ENCODE measurements around the gene CLHC1.
"Not testable (repeated sequence)": the region's sequence is repeated elsewhere in the genome, so short reads cannot be mapped to it uniquely, and the experiment has no call there.

Gene CLHC1

DNA sequence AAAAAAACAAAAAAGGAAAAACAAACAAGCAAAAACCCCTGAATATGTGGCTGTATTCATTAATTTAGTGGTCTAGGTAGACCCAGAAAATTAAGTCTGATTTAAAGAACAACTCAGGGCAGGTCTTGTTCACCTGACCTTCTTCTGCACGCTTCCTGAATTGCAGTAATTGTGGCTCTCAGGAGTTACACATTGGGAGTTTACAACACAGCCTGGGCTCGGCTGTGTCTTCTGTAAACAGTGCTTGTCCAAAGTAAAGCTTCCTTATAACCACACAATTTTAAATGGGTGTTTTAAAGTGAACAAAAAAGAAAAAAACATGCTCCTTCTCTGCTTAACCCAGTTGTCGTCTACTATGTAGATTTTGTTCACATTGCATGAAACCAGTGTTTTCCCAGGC, 45.2 kb upstream of the CLHC1 start:
- no CpG with 5 or more reads among the region's 3 CpGs for WGBS (ENCODE audit: extremely low coverage, insufficient coverage, insufficient read length)
- Histone ChIP-seq H3K9ac (ENCODE audit: low read length) (no peak overlapping the region), H3K4me3 (ENCODE audit: low read depth, low read length) (no peak overlapping the region), H3K27ac (ENCODE audit: low read depth, low read length) (no peak overlapping the region), H2BK120ac (ENCODE audit: insufficient read depth, low read length, poor library complexity) (no peak overlapping the region), H3K27me3 (ENCODE audit: insufficient read depth, low read length) (no peaks in the 10 kb centered on the region), H3K4me2 (ENCODE audit: low read length) (no peak overlapping the region), H2AK5ac (ENCODE audit: low read length) (no peak overlapping the region), H2BK12ac (ENCODE audit: low read length) (no peak overlapping the region), H3K4me1 (ENCODE audit: control insufficient read depth in 1 of 2, insufficient read depth in 2 of 2, low read length in 2 of 2) (peaks cover 0 to 4% of the 10 kb centered on the region in 2 experiments), H3K36me3 (ENCODE audit: control insufficient read depth in 1 of 2, insufficient read depth in 2 of 2, low read length in 2 of 2) (no peaks in the 10 kb centered on the region), H4K8ac (ENCODE audit: low read depth, low read length) (no peak overlapping the region), H3K79me2 (ENCODE audit: control insufficient read depth, insufficient read depth, low read length, poor library complexity) (no peaks in the 10 kb centered on the region), H3K18ac (ENCODE audit: low read length) (no peak overlapping the region), H3K14ac (ENCODE audit: low read length) (no peak overlapping the region), H3K79me1 (ENCODE audit: low read length) (peaks cover 8% of the 10 kb centered on the region), H4K91ac (ENCODE audit: low read depth, low read length) (no peak overlapping the region), H2AFZ (ENCODE audit: insufficient read depth, low read length, poor library complexity) (no peak overlapping the region), H4K12ac (ENCODE audit: low read depth, low read length) (no peak overlapping the region), H3K9me3 (ENCODE audit: insufficient read depth, low read depth, low read length) (no peaks in the 10 kb centered on the region), H3K4ac (ENCODE audit: low read depth, low read length) (no peak overlapping the region), H2BK5ac (ENCODE audit: low read depth, low read length, poor library complexity) (no peak overlapping the region), H3K23ac (ENCODE audit: low read length) (no peak overlapping the region)
- no peak for DNase-seq

DNA sequence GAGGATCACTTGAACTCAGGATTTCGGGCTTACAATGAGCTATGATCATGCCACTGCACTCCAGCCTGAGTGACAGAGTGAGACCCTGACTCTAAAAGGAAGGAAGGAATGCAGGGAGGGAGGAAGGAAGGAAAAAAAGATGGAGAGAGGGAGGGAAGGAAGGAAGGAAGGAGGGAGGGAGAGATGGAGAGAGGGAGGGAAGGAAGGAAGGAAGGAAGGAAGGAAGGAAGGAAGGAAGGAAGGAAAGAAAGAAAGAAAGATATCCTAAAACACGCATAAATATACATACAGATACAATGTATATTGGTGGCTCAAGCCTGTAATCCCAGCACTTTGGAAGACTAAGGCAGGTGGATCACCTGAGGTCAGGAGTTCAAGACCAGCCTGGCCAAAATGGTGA, 42.3 kb upstream of the CLHC1 start:
- not testable (repeated sequence) for H3K9me3 ChIP-seq (ENCODE audit: insufficient read depth, low read depth, low read length); H2AK5ac ChIP-seq (ENCODE audit: low read length); H3K79me2 ChIP-seq (ENCODE audit: control insufficient read depth, insufficient read depth, low read length, poor library complexity); H4K12ac ChIP-seq (ENCODE audit: low read depth, low read length); H3K4me1 ChIP-seq (ENCODE audit: control insufficient read depth in 1 of 2, insufficient read depth in 2 of 2, low read length in 2 of 2); H3K9ac ChIP-seq (ENCODE audit: low read length); H4K8ac ChIP-seq (ENCODE audit: low read depth, low read length); H2AFZ ChIP-seq (ENCODE audit: insufficient read depth, low read length, poor library complexity); H2BK120ac ChIP-seq (ENCODE audit: insufficient read depth, low read length, poor library complexity); H3K23ac ChIP-seq (ENCODE audit: low read length); H3K4me3 ChIP-seq (ENCODE audit: low read depth, low read length); H3K18ac ChIP-seq (ENCODE audit: low read length); H2BK12ac ChIP-seq (ENCODE audit: low read length); H3K27ac ChIP-seq (ENCODE audit: low read depth, low read length); H3K14ac ChIP-seq (ENCODE audit: low read length); H3K79me1 ChIP-seq (ENCODE audit: low read length); DNase-seq; H3K4ac ChIP-seq (ENCODE audit: low read depth, low read length); H3K4me2 ChIP-seq (ENCODE audit: low read length); H3K36me3 ChIP-seq (ENCODE audit: control insufficient read depth in 1 of 2, insufficient read depth in 2 of 2, low read length in 2 of 2); H2BK5ac ChIP-seq (ENCODE audit: low read depth, low read length, poor library complexity); H4K91ac ChIP-seq (ENCODE audit: low read depth, low read length); H3K27me3 ChIP-seq (ENCODE audit: insufficient read depth, low read length)
- no CpG with 5 or more reads among the region's 2 CpGs for WGBS (ENCODE audit: extremely low coverage, insufficient coverage, insufficient read length)

DNA sequence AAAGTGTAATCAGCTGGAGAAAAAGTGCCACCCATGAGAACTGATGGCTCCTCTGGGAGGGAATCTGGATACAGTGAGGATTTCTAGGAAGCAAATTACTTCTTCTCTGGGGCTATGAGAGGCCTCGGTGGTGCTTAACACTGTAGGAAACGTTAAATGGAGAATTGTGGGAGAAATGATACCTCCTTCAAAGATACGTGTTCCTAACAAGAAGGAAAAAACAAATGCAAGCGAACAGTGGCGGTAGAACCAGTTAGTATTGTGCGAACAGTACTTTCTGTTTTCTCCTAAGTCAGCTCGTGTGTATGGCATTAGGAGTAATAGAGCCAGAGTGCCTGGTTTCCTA, 37.5 kb upstream of the CLHC1 start:
- Histone ChIP-seq H3K79me2 (ENCODE audit: control insufficient read depth, insufficient read depth, low read length, poor library complexity) (peaks cover 2% of the 10 kb centered on the region), H3K27me3 (ENCODE audit: insufficient read depth, low read length) (no peaks in the 10 kb centered on the region), H2AFZ (ENCODE audit: insufficient read depth, low read length, poor library complexity) (no peak overlapping the region), H3K4me2 (ENCODE audit: low read length) (peak overlapping the region; percentile 58), H2BK5ac (ENCODE audit: low read depth, low read length, poor library complexity) (no peak overlapping the region), H3K23ac (ENCODE audit: low read length) (no peak overlapping the region), H4K12ac (ENCODE audit: low read depth, low read length) (peak overlapping the region; percentile 36), H4K91ac (ENCODE audit: low read depth, low read length) (peak overlapping the region; percentile 51), H3K4ac (ENCODE audit: low read depth, low read length) (no peak overlapping the region), H3K79me1 (ENCODE audit: low read length) (peaks cover 3% of the 10 kb centered on the region), H3K36me3 (ENCODE audit: control insufficient read depth in 1 of 2, insufficient read depth in 2 of 2, low read length in 2 of 2) (peaks cover 2 to 5% of the 10 kb centered on the region in 2 experiments), H3K27ac (ENCODE audit: low read depth, low read length) (no peak overlapping the region), H3K14ac (ENCODE audit: low read length) (no peak overlapping the region), H2AK5ac (ENCODE audit: low read length) (no peak overlapping the region), H4K8ac (ENCODE audit: low read depth, low read length) (peak overlapping the region; percentile 74), H3K4me3 (ENCODE audit: low read depth, low read length) (no peak overlapping the region), H2BK12ac (ENCODE audit: low read length) (no peak overlapping the region), H3K9me3 (ENCODE audit: insufficient read depth, low read depth, low read length) (no peaks in the 10 kb centered on the region), H3K9ac (ENCODE audit: low read length) (no peak overlapping the region), H2BK120ac (ENCODE audit: insufficient read depth, low read length, poor library complexity) (no peak overlapping the region), H3K4me1 (ENCODE audit: control insufficient read depth in 1 of 2, insufficient read depth in 2 of 2, low read length in 2 of 2) (peaks cover 0 to 2% of the 10 kb centered on the region in 2 experiments), H3K18ac (ENCODE audit: low read length) (no peak overlapping the region)
- peak in 1 of 2 donors; percentile 6 for DNase-seq
- WGBS (ENCODE audit: extremely low coverage, insufficient coverage, insufficient read length) = no CpG with 5 or more reads among the region's 7 CpGs

DNA sequence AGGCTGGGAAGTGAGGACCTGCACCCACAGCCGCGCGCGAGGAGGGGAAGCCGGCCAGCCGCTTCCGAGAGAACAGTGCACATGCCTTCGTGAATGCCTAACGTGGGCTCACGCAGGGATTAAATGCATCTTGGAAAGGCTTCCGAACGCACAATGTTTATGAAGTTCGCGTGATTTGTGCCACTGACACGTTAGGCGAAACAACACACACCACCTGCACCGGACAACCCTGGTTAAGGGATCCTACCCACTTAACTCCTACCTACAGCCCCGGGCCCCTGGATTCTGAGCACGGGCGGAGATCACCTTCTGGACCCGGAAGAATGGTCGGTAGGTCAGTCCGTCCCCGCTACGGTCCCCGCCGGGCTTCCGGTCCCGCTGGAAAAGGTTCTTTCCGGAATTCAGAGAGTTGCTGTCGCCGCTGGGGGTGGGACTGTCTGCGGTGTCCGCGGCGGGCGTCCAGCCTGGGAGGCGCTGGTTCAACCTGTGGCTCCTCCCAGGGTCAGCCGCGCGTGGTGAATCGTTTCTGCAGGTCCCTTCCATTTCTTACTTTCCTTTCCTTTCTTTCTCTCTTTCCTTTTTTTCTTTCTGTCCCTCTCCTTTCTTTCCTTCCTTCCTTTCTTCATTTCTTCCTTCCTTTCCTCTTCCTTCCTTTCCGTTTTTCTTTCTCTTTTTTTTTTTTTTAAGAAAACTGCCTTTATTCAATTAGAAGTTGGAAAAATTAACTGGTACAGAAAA, 37.0 kb upstream of the CLHC1 start, which contains the start of gene MTIF2:
TSS of gene MTIF2 (minus strand) at position 325 of the 738 bp plus-strand sequence. CDS start 5,373 bp downstream, outside the sequence.
- Histone ChIP-seq H3K4ac (ENCODE audit: low read depth, low read length) (peak within 1 kb of the TSS; percentile 7), H4K12ac (ENCODE audit: low read depth, low read length) (peak within 1 kb of the TSS; percentile 86), H3K79me1 (ENCODE audit: low read length) (peaks cover 3% of the 10 kb centered on the region), H2AFZ (ENCODE audit: insufficient read depth, low read length, poor library complexity) (peak within 1 kb of the TSS; percentile 51), H2AK5ac (ENCODE audit: low read length) (peak within 1 kb of the TSS; percentile 20), H3K9me3 (ENCODE audit: insufficient read depth, low read depth, low read length) (no peaks in the 10 kb centered on the region), H3K79me2 (ENCODE audit: control insufficient read depth, insufficient read depth, low read length, poor library complexity) (peaks cover 2% of the 10 kb centered on the region), H3K27ac (ENCODE audit: low read depth, low read length) (peak within 1 kb of the TSS; percentile 58), H3K4me1 (ENCODE audit: control insufficient read depth in 1 of 2, insufficient read depth in 2 of 2, low read length in 2 of 2) (peaks cover 0 to 2% of the 10 kb centered on the region in 2 experiments), H2BK5ac (ENCODE audit: low read depth, low read length, poor library complexity) (peak within 1 kb of the TSS; percentile 29), H3K23ac (ENCODE audit: low read length) (no peak within 1 kb of the TSS), H3K27me3 (ENCODE audit: insufficient read depth, low read length) (no peaks in the 10 kb centered on the region), H3K14ac (ENCODE audit: low read length) (peak within 1 kb of the TSS; percentile 80), H3K9ac (ENCODE audit: low read length) (peak within 1 kb of the TSS; percentile 73), H4K91ac (ENCODE audit: low read depth, low read length) (peak within 1 kb of the TSS; percentile 68), H2BK120ac (ENCODE audit: insufficient read depth, low read length, poor library complexity) (peak within 1 kb of the TSS; percentile 44), H3K4me2 (ENCODE audit: low read length) (peak within 1 kb of the TSS; percentile 94), H3K18ac (ENCODE audit: low read length) (peak within 1 kb of the TSS; percentile 37), H2BK12ac (ENCODE audit: low read length) (no peak within 1 kb of the TSS), H3K36me3 (ENCODE audit: control insufficient read depth in 1 of 2, insufficient read depth in 2 of 2, low read length in 2 of 2) (peaks cover 5 to 6% of the 10 kb centered on the region in 2 experiments), H3K4me3 (ENCODE audit: low read depth, low read length) (peak within 1 kb of the TSS; percentile 80), H4K8ac (ENCODE audit: low read depth, low read length) (peak within 1 kb of the TSS; percentile 96)
- peak; percentile 99 for DNase-seq
- no CpG with 5 or more reads among the region's 43 CpGs for whole genome bisulfite sequencing (ENCODE audit: extremely low coverage, insufficient coverage, insufficient read length)

Data from trophoblast cell (in vitro differentiated cells and primary cell).